Stimulated activated CD4-positive, alpha-beta T cell treated with anti-CD3 and anti-CD28 coated beads, Interleukin-15, amount 100 ng/mL, for 24 hours (primary cell): ENCODE data around the gene CDH4.

ENCODE experiments used
- DNase-seq: peaks from one replicate; pipeline ENCODE4 v3.0.0-alpha.2; 2020

CDH4 gene

DNA sequence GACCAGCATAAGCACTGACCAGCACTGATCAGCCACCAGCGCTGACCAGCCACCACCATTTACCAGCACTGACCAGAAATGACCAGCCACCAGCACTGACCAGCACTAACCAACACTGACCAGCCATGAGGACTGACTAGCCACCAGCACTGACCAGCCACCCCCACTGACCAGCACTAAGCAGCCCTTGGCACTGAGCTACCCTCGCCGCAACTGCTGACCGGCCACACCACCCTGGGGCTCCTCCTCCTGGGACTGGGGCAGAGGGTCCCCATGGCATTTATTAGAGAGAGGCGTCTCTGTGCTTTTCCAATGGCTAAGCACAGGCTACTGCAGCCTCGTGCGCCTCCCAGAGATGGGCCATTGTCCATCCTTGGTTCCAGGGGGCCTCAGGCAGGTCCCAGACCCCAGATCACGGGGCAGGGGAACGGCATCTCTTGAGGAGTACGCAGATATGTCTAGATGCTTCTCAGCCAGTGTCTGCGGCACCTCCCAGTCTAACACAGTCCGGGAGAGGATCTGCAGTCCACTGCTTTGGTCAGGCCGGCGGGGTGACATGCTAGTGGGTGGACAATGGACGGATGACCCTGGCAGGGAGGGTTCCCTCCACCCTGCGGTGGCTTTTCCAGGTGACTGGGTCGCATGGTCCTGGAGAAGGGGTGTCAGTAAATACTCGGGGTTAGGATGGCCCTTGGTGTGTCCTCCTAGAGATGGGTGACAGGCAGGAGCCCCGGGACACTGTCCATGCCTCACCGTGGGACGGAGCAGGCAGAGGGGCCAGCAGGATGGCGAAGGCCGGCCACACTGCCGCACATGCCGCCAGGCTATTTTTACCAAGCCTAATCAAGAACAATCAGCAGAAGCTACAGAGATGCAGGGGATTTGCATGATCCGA, 645.6 kb downstream of the CDH4 start:
- no peak for DNase-seq

DNA sequence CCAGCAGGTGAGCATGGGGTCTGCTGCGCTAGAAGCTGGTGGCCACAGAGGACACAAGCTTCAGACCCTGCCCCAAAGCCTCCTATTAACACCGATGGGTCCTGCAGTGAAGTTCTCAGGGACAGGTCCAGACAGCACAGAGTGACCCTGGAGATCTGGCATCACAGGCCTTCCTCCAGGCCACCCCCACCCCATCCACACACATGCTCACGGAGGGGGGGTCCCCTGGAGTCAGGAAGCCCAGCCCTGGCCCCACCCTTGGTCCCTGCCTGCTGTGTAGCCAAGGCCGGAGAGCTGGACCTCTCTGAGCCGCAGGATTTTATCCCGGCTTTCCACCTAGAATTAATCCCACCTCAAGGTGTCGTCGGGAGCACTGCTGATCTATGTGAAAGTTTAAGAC, 646.3 kb downstream of the CDH4 start:
- no peak for DNase-seq

DNA sequence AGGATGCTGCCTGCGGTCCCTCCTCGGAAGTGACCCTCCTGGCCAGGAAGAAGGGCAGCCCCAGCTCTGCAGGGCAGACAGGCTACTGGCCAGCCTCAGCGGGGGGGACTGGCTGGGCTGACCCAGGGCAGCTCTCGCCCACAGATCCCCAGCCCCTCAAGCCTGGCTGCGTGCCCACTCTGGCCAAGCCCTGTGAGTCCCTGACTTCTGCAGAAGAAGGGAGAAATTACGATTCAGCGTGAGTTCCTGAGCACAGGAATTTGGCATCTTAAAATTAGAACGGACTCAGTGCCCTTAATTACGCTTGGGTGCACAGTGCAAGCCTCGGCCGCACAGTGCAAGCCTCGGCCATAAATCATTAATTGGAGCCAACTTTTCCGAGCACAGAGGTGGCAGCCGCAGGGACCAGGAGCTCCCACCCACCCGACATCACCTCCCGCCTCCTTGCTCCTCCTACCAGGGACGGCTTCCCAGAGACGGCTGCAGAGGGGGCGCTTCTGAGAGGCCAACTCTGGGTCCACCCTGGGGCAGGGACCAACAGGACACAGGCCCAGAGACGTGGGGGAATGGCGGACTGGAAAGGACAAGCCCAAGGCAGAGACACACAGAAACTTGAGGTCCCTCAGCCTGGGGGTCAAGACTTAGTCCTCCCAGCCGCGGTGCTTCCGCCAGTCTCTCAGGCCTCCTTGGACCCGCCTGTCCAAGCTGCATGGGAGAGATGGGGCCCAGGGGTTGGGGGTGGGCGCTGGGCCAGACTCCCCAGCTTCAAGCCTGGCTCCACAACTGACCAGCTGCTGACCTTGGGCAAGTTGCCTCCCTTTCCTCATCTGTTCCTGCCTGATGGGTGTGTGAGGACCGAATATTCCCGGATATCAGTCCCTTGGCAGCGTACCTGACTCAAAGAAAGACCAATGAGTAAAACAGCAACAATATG, 648.2 kb downstream of the CDH4 start:
- DNase-seq = no peak

DNA sequence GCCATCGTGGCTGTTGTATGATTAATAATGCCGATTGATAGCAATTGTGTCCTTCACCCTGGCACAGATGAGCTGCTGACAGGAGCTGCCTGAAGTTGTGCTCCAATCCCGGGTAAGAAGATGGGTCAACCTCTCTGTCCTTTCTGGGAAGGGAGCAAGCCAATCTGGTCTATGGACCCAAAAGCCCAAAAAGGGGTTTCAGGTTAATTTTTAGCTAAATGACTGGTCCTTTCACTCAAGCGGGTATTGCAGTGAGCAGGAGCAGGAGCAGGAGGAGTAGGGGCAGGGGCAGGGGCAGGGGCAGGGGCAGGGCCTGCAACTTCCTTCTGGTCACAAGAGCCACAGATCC, 648.9 kb downstream of the CDH4 start:
- DNase-seq = no peak

DNA sequence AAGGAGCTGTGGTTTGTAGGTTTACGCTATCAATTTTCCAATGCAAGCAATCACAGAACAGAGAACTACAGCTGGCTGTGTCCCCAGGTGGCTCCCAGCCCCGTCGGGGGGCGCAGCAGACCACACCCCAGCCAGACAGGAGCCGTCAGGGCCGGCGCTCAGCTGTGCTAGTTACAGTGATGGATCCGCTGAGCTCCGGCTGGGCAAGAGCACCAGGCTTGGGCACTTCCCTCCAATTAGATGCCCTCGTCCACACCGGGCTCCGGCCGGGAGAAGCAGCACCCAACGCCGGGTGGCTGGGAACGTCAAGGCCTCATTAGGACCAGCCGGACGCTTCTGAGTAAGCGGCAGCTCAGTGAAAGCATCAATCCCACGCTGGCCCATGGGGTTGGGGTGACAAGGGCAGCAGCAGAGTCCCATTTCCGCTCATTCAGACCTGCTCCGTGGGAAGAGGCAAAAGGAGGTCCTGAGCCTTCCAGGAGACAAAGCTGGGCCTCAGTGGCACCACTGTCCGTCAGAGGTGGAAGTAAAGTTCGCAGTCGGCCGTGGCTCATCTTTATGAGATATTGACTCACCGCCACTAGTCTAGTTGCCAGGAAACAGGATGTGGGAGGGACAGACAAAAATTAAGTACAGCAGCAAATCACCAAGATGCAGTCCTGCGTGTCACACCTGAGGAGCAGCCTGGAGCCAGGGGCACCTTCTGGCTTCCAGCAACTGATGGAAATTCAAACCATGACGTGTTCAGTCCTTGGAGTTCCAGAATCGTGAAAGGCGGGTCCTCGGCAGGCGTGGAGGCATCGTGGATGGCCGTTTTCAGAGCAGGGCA, 649.5 kb downstream of the CDH4 start:
- no peak for DNase-seq

DNA sequence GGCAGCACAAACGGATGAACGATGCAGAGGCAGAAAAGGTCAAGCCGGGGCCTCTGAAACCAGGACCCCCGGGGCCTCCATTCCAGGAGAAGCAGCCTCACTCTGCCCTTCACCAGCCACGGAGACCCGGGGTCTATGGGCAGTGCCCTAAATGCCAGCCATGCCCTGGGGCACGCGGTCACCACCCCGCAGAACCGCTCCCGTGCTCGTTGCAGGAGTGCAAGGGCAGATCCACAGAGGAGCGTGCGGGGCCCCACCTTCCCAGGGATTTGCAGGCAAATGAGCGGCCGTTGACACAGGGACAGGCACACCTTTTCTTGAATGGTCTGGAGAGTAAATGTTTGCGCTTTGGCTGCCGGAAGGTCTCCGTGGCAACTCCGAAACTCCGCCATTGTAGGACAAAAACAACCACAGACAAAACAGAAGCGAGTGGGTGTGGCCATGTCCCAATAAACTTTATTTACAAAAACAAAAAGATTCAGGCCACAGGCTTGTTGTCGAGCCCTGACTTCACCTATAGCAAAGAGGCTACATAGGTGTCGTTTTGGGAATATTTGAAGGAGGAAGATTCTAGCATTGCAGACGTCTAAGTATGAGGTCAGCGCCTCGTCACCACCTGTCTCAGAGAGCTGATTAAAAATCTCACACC, 650.3 kb downstream of the CDH4 start:
- DNase-seq = no peak

DNA sequence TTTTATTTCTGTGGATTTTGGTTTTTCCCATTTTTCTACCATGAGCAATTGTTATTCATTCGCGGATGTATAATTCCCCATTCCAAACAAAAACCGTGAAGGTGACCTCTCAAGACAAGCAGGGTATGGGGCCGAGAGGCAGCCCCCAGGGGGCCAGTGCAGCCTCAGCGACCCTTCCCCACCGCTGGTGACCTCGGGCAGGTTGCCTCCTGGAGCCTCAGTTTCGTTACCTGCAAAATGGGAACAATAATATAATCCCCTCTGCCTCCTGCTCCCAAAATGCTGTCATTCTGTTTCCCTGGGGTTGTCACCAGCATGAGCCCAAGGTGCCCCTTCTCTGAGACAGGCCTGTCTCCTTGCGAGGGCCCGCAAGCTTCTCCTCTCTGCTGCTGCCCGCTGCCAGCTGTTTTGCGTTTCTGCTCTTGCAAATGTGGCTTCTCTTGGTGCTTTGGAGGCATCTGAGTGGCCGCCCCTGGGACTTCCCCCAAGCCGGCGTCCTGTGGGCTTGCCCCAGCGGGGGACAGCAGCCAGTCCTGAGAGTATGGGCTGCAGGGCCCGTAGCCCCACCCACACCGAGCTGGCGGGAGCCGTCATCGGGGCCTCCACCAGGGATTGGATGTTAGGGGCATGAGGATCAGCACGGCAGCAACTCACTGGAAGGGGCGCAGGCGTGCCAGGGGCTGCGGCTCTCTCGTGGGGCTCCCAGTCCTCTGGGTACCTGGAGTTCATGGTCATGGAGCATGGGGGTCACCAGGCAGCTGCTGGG, 651.7 kb downstream of the CDH4 start:
- DNase-seq = no peak

DNA sequence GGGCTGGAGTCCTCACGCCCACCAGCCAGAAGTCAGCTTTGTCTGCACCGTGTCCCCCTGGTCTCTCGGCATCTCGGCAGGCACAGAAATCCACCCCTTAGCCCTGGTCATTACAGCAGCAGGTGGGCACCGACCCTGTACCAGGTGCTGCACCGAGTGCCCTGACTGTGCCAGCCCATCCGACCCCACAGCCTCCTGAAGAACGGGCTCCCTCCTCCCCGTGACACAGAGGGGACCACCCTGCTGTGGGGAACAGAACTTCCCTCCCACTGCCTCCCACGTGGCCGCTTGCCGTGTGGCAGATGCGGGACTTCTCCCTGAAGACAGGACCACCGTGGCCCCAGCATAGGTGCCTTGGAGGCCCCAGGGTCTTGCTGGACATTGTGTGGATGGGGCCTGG, 652.4 kb downstream of the CDH4 start:
- DNase-seq = no peak

DNA sequence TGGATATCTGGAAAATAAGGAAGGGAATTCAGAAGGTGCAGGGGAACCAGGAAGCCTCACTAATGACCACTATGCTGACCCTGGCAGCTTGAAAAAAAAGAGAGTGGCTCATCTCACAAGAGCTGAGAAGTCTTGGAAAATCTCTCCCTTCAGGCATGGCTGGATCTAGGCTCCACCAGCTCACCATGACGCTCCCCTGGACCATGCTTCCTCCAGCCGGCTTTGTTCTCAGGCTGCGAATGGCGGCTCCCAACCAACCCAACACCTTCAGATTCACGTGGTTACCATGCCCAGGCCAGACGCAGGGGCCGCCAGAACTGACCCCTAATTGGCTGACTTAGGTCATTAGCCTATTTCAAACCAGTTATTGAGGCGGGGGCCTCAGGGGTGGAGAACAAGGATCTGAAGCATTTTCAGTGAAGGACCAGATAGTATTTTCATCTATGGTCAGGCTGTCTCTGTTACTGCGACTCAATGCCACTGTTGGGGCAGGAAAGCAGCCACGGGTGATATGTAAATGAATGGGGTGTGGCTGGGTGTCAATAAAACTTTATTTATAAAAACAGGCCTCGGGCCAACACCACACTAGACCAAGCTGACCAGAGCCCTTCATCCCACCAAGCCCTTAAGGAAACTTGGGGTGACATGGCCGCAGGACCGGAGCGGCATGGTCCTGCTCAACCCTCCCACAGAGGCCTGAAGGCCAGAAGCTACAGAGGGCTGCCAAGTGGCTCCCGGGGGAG, 653.9 kb downstream of the CDH4 start:
- DNase-seq = no peak

DNA sequence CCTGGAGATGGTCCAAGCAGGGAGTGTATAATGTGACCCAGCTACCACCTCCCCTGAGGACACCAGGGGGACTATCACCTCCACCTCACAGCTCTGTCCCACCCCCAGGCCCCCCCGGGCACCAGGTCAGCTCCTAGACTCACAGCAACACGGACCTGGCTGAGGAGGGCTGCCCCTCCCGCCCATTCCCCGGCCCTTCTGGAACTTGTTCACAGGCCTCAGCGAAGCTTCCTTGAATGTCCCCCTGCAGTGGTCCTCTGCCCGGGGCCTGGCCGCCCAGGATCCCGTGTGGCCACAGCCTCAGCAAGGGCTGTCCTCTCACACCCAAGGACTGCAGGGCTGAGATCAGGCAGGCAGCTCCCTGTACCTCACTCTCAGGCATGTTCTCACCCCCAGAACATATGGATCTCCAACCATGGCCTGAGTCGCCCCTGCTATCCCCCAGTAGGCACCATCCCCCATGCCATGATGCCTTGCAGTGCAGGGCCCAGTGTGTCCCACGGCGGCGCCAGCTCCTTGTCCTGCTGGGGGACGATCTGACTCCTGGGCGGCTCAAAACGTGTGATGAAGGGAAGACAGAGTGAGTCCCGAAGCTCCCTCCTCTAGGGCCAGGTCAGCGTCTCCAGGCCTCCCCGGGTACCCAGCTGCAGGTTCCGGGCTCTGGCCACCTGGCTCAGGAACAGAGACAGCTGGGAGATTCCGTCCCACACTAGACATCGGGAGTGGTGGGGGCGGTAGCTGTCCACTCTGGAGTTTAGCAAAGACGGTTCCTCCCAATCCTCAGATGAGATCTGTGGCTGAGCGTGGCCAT, 655.2 kb downstream of the CDH4 start:
- DNase-seq = no peak

DNA sequence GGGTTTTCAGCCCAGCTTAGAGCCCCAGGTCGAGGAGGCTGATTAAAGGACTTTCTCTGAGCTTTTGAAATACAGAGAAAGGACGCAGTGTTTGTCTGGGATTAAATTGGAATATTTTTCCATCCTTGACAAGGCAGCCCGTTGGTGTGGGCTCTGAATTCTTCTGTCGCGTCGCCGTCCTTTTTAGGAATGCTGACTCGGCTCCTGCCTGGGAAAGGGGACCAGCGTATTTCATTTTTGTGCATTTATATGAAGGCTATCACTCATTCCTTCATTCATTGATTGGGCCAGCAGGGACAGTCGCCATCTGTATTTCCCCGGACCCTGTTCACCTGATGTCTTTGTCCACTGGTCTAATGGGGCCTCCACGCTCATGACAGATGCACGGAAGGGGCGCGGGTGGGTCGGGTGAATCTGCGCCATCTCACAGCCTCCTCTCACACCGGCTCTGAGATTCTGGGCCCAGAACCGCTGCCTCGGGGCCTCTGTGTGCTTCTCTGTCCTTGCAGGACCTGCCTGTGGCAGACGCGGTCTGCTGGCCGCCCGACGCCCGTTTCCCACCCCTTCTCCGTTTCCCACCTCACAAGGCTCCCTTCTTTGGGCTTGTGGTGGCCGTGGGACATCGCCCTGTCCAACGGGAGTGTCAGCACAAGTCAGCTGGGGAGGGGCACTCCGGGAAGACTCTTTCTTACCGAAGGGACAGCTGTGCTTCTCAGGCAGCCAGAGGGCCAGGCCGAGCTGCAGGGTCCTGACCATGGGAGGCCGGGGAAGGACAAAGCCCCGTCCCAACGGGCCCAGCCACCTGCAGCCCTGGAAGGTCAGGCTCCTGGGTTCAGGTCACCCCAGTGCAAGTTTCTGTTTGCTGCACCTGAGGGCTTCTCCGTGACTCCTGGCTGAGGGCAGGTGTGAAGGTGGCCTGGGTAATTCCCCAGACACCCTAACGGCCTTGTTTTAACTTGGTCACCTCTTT, 656.3 kb downstream of the CDH4 start:
- no peak for DNase-seq

DNA sequence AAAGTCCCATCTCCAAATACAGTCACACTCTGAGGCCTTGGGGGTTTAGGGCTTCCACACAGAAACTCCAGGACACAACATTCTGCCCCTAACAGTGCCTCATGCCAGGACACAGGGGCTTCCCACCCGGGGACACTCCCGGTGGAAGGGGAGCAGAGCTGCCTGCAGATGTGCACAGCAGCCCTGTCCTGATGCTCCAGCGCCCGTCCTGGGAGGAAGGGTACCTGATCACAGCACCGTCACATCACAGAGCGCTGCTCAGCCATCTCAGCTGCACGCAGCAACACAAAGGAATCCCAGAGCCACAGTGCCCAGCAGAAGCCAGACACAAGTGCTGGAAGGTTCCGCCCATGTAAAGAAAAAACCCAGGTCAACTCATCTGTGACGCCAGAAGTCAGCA, 657.0 kb downstream of the CDH4 start:
- DNase-seq = no peak

DNA sequence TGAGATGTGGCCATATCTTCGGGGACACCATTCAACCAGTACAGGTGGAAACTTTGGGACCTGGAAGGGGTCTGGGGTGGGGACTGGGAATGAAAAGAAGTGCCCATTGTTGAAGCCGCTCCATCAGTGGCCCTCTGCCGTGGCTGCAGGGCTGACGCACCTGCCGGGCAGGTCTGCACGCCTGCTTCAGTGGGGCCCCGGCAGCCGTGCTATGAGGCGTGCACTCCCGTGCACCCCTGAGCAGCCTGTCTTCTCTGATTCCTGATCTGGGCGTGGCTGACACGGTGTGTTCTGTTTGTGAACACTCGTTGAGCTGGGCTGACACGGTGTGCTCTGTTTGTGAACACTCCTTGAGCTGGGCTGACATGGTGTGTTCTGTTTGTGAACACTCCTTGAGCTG, 657.8 kb downstream of the CDH4 start:
- DNase-seq = no peak

DNA sequence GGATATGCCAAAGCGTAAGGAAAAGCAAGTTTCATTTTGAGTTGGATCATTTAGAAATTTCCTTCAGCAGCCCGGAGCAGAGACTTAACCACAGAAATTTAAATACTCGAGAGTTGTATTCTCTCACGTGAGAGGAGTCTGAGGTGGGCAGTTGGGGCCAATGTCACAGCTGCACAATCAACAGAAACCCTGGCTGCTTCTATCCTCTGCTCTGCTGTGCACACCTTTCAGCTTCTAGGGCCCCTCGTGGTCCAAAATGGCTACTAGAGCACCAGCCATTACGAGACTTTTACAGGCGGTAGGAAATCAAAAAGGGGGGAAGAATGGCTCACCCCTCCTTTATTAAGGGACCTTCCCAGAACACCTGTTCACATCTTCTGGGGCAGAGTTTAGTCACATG, 659.8 kb downstream of the CDH4 start:
- no peak for DNase-seq

DNA sequence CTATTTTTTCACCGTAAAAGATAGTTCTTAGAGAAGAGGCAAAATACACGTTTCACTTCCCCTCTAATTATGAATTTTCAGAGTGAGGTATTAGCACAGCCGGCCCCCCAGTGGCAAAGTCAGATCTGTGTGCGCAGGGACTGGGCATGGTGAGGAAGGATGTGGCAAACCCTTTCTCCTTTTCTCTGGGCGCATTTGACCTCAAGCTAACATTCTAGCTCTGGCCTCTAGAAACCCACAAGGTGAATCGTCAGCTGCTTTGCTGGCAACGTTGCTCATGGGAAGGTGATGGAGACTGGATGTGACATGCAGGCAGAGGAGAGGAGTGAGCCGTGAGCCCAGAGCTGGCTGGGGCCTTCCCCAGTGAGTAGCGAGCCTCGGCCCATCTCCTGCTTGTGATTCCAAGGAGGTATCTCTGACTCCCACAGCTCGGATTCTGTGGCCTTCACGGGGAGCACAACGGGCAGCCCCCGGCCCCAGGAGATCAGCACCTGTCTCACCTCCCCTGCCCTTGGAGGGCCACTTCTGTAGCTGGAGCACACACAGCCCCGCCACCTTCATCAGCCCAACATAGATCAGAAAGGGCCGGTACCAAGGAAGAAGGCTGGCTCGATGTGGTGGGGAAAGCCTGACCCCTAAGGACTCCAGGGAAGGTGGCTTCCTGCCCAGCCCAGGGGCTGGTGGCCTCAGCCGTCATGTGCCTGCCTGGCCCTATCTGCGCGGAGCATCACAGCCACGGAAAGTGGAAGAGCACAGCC, 660.8 kb downstream of the CDH4 start:
- no peak for DNase-seq

DNA sequence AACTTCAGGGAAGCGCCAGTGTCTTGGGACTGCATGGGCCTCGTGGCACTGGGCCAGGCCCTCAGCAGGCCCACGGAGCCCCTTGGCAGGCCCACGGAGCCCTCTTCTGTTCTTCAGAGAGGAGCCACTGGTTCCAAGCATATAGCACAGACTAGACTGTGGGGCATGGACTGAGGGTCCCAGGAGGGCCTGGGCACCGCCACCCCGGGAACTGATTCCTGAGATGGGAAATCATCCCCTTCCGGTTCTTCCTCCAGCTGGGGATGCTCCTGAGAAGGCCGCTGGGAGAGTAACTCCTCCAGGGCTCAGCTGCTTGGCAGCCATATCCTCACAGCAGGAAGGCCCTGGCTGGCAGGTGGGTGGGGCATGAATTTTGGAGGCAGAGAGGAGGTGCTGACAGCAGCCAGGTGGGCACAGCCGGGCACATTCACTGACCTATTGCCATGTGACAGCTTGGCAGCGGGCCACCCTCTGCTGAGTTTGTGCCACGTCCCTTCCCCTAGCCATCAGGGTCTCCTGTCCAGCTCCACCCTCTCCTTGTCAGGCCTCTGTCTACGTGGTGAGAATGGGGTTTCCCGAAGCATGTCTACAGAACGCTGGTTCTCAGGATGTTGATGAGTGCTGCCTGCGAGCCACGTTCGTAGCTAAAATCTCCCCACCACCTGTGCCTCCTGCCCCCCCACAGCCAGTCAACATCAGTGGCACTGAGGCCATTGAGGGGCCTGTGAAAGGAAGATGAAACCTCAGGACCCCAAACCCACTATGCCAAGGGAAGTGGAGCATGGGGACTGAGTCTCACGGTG, 661.6 kb downstream of the CDH4 start:
- DNase-seq = no peak

DNA sequence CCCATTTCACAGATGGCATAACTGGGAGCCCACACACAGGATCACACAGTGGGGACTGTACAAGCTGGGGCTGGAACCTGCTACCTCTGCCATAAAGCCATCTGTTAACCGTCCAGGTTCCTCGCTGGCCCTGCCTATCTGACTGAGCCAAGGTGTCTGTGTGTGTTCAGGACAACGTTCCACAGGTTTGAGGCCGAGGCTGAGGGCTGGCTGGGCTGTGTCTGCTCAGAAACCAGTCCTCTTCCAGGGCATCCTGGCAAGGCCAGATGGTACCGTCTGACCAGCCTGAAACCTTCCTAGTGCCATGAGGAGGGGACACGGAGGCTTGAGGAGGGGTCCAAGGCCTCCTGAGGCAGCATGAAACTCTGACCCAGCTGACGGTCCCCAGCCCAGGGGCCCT, 663.0 kb downstream of the CDH4 start:
- DNase-seq = no peak
